RWPE2 (cell line): ENCODE results near the gene PRKACA.

Source experiments
- ATAC-seq: fragments of 200-7000 bp; cut with Tn5 transposase; 3 replicates; pipeline ENCODE4 v1.9.1; 2021; ENCODE audit warnings: low read depth
- DNase-seq: peaks from one replicate; pipeline ENCODE4 v3.0.0-alpha.2; 2020; ENCODE audit warnings: low spot score
- H3K27ac ChIP-seq: fragments of 450-650 bp; 2 replicates; pipeline ENCODE4 v1.5.1; 2017; ENCODE audit warnings: mild to moderate bottlenecking; ENCODE audit not compliant: poor library complexity, severe bottlenecking
- H3K27me3 ChIP-seq: fragments of 250-450 bp; sonication (Bioruptor Pico); 2 replicates; pipeline ENCODE4 v1.5.1; 2021; ENCODE audit warnings: mild to moderate bottlenecking, moderate library complexity; ENCODE audit not compliant: insufficient read depth, poor library complexity, severe bottlenecking
- H3K36me3 ChIP-seq: fragments of 250-450 bp; sonication (Bioruptor Pico); 2 replicates; pipeline ENCODE4 v1.5.1; 2020; ENCODE audit warnings: low read depth, mild to moderate bottlenecking, moderate library complexity
- H3K4me1 ChIP-seq: fragments of 250-450 bp; sonication (Bioruptor Pico); 2 replicates; pipeline ENCODE4 v1.5.1; 2021; ENCODE audit warnings: mild to moderate bottlenecking, moderate library complexity; ENCODE audit not compliant: insufficient read depth, poor library complexity, severe bottlenecking
- H3K4me3 ChIP-seq: fragments of 250-450 bp; sonication (Bioruptor Pico); 2 replicates; pipeline ENCODE4 v1.5.1; 2021; ENCODE audit warnings: mild to moderate bottlenecking, moderate library complexity; ENCODE audit not compliant: severe bottlenecking
- H3K9me3 ChIP-seq: fragments of 250-450 bp; sonication (Bioruptor Pico); 2 replicates; pipeline ENCODE4 v1.5.1; 2021; ENCODE audit warnings: mild to moderate bottlenecking, moderate library complexity; ENCODE audit not compliant: severe bottlenecking
- CTCF ChIP-seq: fragments of 450-650 bp; IDR thresholded peaks from one replicate; pipeline ENCODE4 v1.5.1; 2017; ENCODE audit warnings: mild to moderate bottlenecking, moderate library complexity; ENCODE audit not compliant: poor library complexity, severe bottlenecking

The PRKACA gene

GRCh38 chr19:14102756-14103155 is 14.8 kb downstream of the PRKACA start:
- ATAC-seq (no peak), DNase-seq (no peak)
- Histone ChIP-seq H3K27me3 (no peaks in the 10 kb centered on the region), H3K36me3 (peaks cover 28% of the 10 kb centered on the region), H3K27ac (no peak overlapping the region), H3K4me3 (no peak overlapping the region), H3K4me1 (no peaks in the 10 kb centered on the region), H3K9me3 (no peaks in the 10 kb centered on the region)
- TF ChIP-seq CTCF, result no peak

GRCh38 chr19:14102102-14102696 is 15.4 kb downstream of the PRKACA start:
- Histone ChIP-seq H3K4me3 (no peak overlapping the region), H3K4me1 (no peaks in the 10 kb centered on the region), H3K27ac (no peak overlapping the region), H3K27me3 (no peaks in the 10 kb centered on the region), H3K9me3 (no peaks in the 10 kb centered on the region), H3K36me3 (peaks cover 28% of the 10 kb centered on the region)
- DNase-seq, result no peak
- no peak for ATAC-seq
- TF ChIP-seq CTCF, result no peak

GRCh38 chr19:14101003-14101545 is 16.5 kb downstream of the PRKACA start:
- Histone ChIP-seq H3K36me3 (peaks cover 30% of the 10 kb centered on the region), H3K4me1 (no peaks in the 10 kb centered on the region), H3K27ac (no peak overlapping the region), H3K4me3 (no peak overlapping the region), H3K9me3 (no peaks in the 10 kb centered on the region), H3K27me3 (no peaks in the 10 kb centered on the region)
- ATAC-seq, result no peak
- TF ChIP-seq CTCF, result no peak
- no peak for DNase-seq

- Histone ChIP-seq H3K36me3 (peaks cover 24% of the 10 kb centered on the region), H3K9me3 (no peaks in the 10 kb centered on the region), H3K27ac (no peak overlapping the region), H3K4me3 (no peak overlapping the region), H3K4me1 (no peaks in the 10 kb centered on the region), H3K27me3 (no peaks in the 10 kb centered on the region)
- DNase-seq (no peak), ATAC-seq (no peak)
- no peak for TF ChIP-seq CTCF
Observed at GRCh38 chr19:14097532-14098151, 19.9 kb downstream of the PRKACA start.
